HEK293 (cell line): ENCODE measurements around the gene SCNN1A.

Experiments used
- CTCF ChIA-PET: fragments of 350-600 bp; formaldehyde crosslinking; extraction: SDS; loops from one replicate; lab custom pipeline; 2021; ENCODE audit warnings: antibody characterized with exemption; lab: Yijun Ruan, JAX
- POLR2A ChIA-PET: fragments of 300-600 bp; formaldehyde crosslinking; extraction: SDS; loops from one replicate; lab custom pipeline; 2020; ENCODE audit warnings: antibody characterized with exemption, inconsistent platforms; lab: Yijun Ruan, JAX
- H3K27ac ChIP-seq: fragments of 200-500 bp; sonication (Bioruptor generic); 2 replicates; pipeline ENCODE4 v1.5.1; 2014; ENCODE audit warnings: low read depth, low read length, control low read depth, inconsistent platforms; ENCODE audit errors: extremely low read depth
- H3K36me3 ChIP-seq, 2 experiments: fragments of 200-500 bp in 1 of 2; sonication (Bioruptor generic) in 1 of 2; 1 replicate in 1 of 2; 2 replicates in 1 of 2; pipeline ENCODE4 v1.5.1; 2014 to 2017; ENCODE audit warnings: inconsistent platforms in 2 of 2, low read length in 2 of 2; ENCODE audit not compliant: control insufficient read depth in 2 of 2, insufficient read depth in 1 of 2
- H3K4me1 ChIP-seq: fragments of 200-500 bp; sonication (Bioruptor generic); 2 replicates; pipeline ENCODE4 v1.5.1; 2014; ENCODE audit warnings: mild to moderate bottlenecking, low read length, inconsistent platforms; ENCODE audit not compliant: control insufficient read depth, insufficient read depth
- H3K4me3 ChIP-seq: 2 replicates; pipeline ENCODE4 v1.5.1; 2011; ENCODE audit warnings: low read depth, mild to moderate bottlenecking, control low read depth, low read length, moderate library complexity
- H3K9me3 ChIP-seq: fragments of 200-500 bp; sonication (Bioruptor generic); 2 replicates; pipeline ENCODE4 v1.5.1; 2014; ENCODE audit warnings: low read depth, low read length, inconsistent platforms; ENCODE audit not compliant: control insufficient read depth, insufficient read depth
- AEBP2 ChIP-seq: fragments of 450-650 bp; formaldehyde crosslinking; IDR thresholded peaks from 2 replicates; pipeline ENCODE4 v1.5.1; 2016; ENCODE audit warnings: missing biosample characterization, missing genetic modification characterization, borderline replicate concordance
- GLIS1 ChIP-seq: fragments of 450-650 bp; formaldehyde crosslinking; IDR thresholded peaks from 2 replicates; pipeline ENCODE4 v1.5.1; 2016; ENCODE audit warnings: missing biosample characterization, missing genetic modification characterization
- HOXD13 ChIP-seq: sonication (generic); formaldehyde crosslinking; IDR thresholded peaks from 2 replicates; pipeline ENCODE4 v1.8.0; 2022; ENCODE audit warnings: missing genetic modification reagents, borderline replicate concordance
- KLF1 ChIP-seq: fragments of 450-650 bp; formaldehyde crosslinking; IDR thresholded peaks from 2 replicates; pipeline ENCODE4 v1.5.1; 2016; ENCODE audit warnings: missing biosample characterization, missing genetic modification characterization
- KLF10 ChIP-seq: fragments of 450-650 bp; IDR thresholded peaks from 2 replicates; pipeline ENCODE4 v1.5.1; 2018; ENCODE audit warnings: missing biosample characterization, mild to moderate bottlenecking, missing genetic modification characterization
- MZF1 ChIP-seq: fragments of 450-650 bp; formaldehyde crosslinking; IDR thresholded peaks from 2 replicates; pipeline ENCODE4 v1.5.1; 2017; ENCODE audit warnings: missing biosample characterization, missing genetic modification characterization, borderline replicate concordance
- PRDM1 ChIP-seq: fragments of 450-650 bp; formaldehyde crosslinking; IDR thresholded peaks from 2 replicates; pipeline ENCODE4; 2016; ENCODE audit warnings: missing biosample characterization, missing genetic modification characterization
- PRDM2 ChIP-seq: fragments of 450-650 bp; formaldehyde crosslinking; IDR thresholded peaks from 2 replicates; pipeline ENCODE4 v1.5.1; 2016; ENCODE audit warnings: missing biosample characterization, missing genetic modification characterization, borderline replicate concordance
- ZBTB11 ChIP-seq: fragments of 450-650 bp; formaldehyde crosslinking; conservative IDR thresholded peaks from 2 replicates; pipeline ENCODE4 v1.5.1; 2016; ENCODE audit warnings: low read depth, missing biosample characterization, missing genetic modification characterization
- ZNF214 ChIP-seq: fragments of 450-650 bp; formaldehyde crosslinking; IDR thresholded peaks from 2 replicates; pipeline ENCODE4 v1.5.1; 2017; ENCODE audit warnings: missing biosample characterization, mild to moderate bottlenecking, missing genetic modification characterization, borderline replicate concordance
- ZNF292 ChIP-seq: fragments of 450-650 bp; formaldehyde crosslinking; IDR thresholded peaks from 2 replicates; pipeline ENCODE4 v1.5.1; 2016; ENCODE audit warnings: low read depth, missing biosample characterization, missing genetic modification characterization, borderline replicate concordance
- ZNF302 ChIP-seq: fragments of 450-650 bp; formaldehyde crosslinking; IDR thresholded peaks from 2 replicates; pipeline ENCODE4 v1.5.1; 2016; ENCODE audit warnings: missing biosample characterization, missing genetic modification characterization, low read depth
- ZNF473 ChIP-seq: fragments of 450-650 bp; formaldehyde crosslinking; IDR thresholded peaks from 2 replicates; pipeline ENCODE4 v1.5.1; 2017; ENCODE audit warnings: missing biosample characterization, missing genetic modification characterization
- ZNF624 ChIP-seq: fragments of 450-650 bp; formaldehyde crosslinking; IDR thresholded peaks from 2 replicates; pipeline ENCODE4 v1.5.1; 2017; ENCODE audit warnings: missing biosample characterization, missing genetic modification characterization
- ZNF785 ChIP-seq: fragments of 450-650 bp; formaldehyde crosslinking; IDR thresholded peaks from 2 replicates; pipeline ENCODE4 v1.5.1; 2016; ENCODE audit warnings: missing biosample characterization, missing genetic modification characterization
- ZNF837 ChIP-seq: fragments of 450-650 bp; formaldehyde crosslinking; IDR thresholded peaks from 2 replicates; pipeline ENCODE4 v1.5.1; 2016; ENCODE audit warnings: missing biosample characterization, missing genetic modification characterization
- ZSCAN16 ChIP-seq: fragments of 450-650 bp; formaldehyde crosslinking; IDR thresholded peaks from 2 replicates; pipeline ENCODE4 v1.5.1; 2016; ENCODE audit warnings: missing biosample characterization, missing genetic modification characterization

The SCNN1A gene

GRCh38 chr12:6329703-6330064 is 45.7 kb downstream of the SCNN1A start (continued):
- TF ChIP-seq ZBTB11 = no peak
- no peak for TF ChIP-seq ZNF785
- TF ChIP-seq ZSCAN16 (tag by site-specific recombination) = no peak
- TF ChIP-seq ZNF292 = no peak
- no peak for TF ChIP-seq ZNF624 (tag by site-specific recombination)

GRCh38 chr12:6328945-6329702 is 46.2 kb downstream of the SCNN1A start:
- no peaks in the 10 kb centered on the region for H3K4me1 ChIP-seq
- H3K9me3 ChIP-seq = no peaks in the 10 kb centered on the region
- H3K27ac ChIP-seq = no peak overlapping the region
- POLR2A ChIA-PET = interaction anchor here (1.3 to 1.9 kb wide), 2 partner anchors 12 to 142 kb away, joined by 3 to 5 read pairs; partner anchors contain the start of gene VAMP1
- TF ChIP-seq KLF10 (tag by site-specific recombination) (no peak), GLIS1 (tag by site-specific recombination) (no peak), ZNF473 (tag by site-specific recombination) (no peak), PRDM2 (no peak)
- CTCF ChIA-PET = interaction anchor here (0.9 kb wide), 1 partner anchor 54 kb away, joined by 4 read pairs; no protein-coding TSS in a partner anchor
- no peak overlapping the region for H3K4me3 ChIP-seq
- H3K36me3 ChIP-seq = peaks cover 22 to 66% of the 10 kb centered on the region in 2 experiments

- ChIA-PET POLR2A (interaction anchor here (1.9 kb wide), 1 partner anchor 143 kb away, joined by 5 read pairs; the partner anchor contains the start of gene VAMP1), CTCF (interaction anchor here (0.6 to 1.6 kb wide), 3 partner anchors 9 to 55 kb away, joined by 4 to 7 read pairs (median 4); no protein-coding TSS in a partner anchor)
- Histone ChIP-seq H3K27ac (no peak overlapping the region), H3K4me3 (no peak overlapping the region), H3K9me3 (no peaks in the 10 kb centered on the region), H3K4me1 (peaks cover 6% of the 10 kb centered on the region), H3K36me3 (peaks cover 22 to 57% of the 10 kb centered on the region in 2 experiments)
- TF ChIP-seq MZF1 (tag by site-specific recombination) (no peak), HOXD13 (CRISPR knock-in tag) (no peak), ZNF837 (tag by site-specific recombination) (no peak), ZNF214 (tag by site-specific recombination) (no peak), AEBP2 (tag by site-specific recombination) (no peak), PRDM1 (tag by site-specific recombination) (no peak), ZNF302 (tag by site-specific recombination) (no peak), KLF1 (tag by site-specific recombination) (no peak)
Measured at GRCh38 chr12:6328045-6328779, 47.2 kb downstream of the SCNN1A start.
